Measurements from ENCODE around the gene VTN.

DNA sequence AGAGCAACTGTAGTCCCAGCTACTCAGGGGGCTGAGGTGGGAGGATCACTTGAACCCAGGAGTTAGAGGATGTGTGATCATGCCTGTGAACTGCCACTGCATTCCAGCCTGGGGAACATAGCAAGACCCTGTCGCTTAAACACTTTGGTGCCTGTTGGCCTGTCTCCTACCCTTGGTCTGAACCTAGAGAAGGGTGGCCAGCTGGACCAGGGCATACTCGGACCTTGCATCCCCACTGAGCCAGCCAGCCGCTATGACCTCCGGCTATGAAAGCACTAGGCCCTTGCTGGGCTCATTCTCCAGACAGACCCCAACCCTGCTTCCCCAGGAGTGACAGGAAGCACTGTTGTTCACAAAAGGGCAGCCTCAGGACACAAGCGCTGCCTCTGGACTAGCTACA, 39.4 kb downstream of the VTN start:
- TF ChIP-seq POLR2A (IDR thresholded peaks at IDR 0.05; ENCODE audit: low read length) (no peak), GATA1 (IDR thresholded peaks at IDR 0.05; ENCODE audit: low read depth, low read length) (no peak)

Measured in erythroblast (primary cell).